Measurements from ENCODE around the gene PRKAA1.
"Not testable (repeated sequence)": the region's sequence is repeated elsewhere in the genome, so short reads cannot be mapped to it uniquely, and the experiment has no call there.

PRKAA1 gene

GRCh38 chr5:40720069-40720468 lies 78.1 kb downstream of the PRKAA1 start:
- DNase-seq, result no peak

- no peak for DNase-seq
Measured at GRCh38 chr5:40717281-40717680, 80.9 kb downstream of the PRKAA1 start.

GRCh38 chr5:40716590-40716989 lies 81.6 kb downstream of the PRKAA1 start:
- DNase-seq, result no peak

GRCh38 chr5:40716000-40716399 lies 82.2 kb downstream of the PRKAA1 start:
- no peak for DNase-seq

- DNase-seq, result no peak
Measured at GRCh38 chr5:40714001-40714400, 84.2 kb downstream of the PRKAA1 start.

- DNase-seq, result not testable (repeated sequence)
Measured at GRCh38 chr5:40710575-40710974, 87.6 kb downstream of the PRKAA1 start.

Data from NCI-H1048 (cell line).